GM18507 (cell line): ENCODE data around the gene HIRA.
"Not testable (repeated sequence)": the region's sequence is repeated elsewhere in the genome, so short reads cannot be mapped to it uniquely, and the experiment has no call there.

ENCODE experiments used
- DNase-seq: peaks from one replicate; pipeline ENCODE4 v3.0.0; 2011; ENCODE audit warnings: low read depth; ENCODE audit not compliant: insufficient read length; ENCODE audit errors: extremely low spot score
- FAIRE-seq: peaks from 2 replicates; lab custom pipeline; 2011; peaks lifted over from hg19 to GRCh38; lab: Jason Lieb, UNC

Gene HIRA

DNA sequence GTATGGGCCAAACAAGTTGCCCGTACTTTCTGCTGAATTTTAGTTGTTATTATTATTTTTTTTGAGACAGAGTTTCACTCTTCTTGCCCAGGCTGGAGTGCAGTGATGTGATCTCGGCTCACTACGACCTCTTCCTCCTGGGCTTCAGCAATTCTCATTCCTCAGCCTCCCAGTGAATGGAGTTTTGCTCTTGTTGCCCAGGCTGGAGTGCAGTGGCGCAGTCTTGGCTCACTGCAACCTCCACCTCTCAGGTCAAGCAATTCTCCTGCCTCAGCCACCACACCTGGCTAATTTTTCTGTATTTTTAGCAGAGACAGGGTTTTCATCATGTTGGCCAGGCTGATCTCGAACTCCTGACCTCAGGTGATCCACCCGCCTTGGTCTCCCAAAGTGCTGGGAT, 125.0 kb downstream of the HIRA start:
- not testable (repeated sequence) for DNase-seq, FAIRE-seq

DNA sequence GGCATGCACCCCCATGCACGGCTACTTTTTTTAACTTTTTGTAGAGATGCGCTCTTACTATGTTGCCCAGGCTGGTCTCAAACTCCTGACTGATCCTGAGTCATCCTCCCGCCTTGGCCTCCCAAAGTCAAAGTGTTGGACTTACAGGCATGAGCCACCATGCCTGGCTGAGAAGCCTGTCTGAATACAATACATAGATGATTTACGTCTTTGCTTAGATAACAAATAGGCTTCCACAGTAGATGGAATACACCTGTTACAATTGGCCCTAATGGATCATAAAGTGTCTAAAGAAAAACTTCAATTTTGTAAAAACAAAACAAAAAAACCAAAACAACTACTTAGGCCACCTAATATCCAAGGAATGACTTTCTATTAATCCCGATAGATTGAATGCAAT, 127.0 kb downstream of the HIRA start:
- no peak for DNase-seq
- FAIRE-seq, result no peak

DNA sequence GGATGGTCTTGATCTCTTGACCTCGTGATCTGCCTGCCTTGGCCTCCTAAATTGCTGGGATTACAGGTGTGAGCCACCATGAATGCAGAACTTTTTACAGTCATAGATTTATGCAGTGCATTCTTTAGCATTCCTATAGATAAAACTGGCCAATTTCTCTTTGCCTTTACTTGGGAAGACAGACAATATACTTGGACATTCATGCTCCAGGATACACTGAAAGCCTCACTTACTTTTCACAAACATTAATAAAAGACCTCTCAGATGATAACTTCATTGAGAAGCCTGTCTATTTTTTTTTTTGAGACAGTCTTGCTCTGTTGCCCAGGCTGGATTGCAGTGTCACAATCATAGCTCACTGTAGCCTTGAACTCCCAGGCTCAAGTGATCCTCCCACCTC, 127.7 kb downstream of the HIRA start:
- no peak for DNase-seq
- FAIRE-seq, result no peak

DNA sequence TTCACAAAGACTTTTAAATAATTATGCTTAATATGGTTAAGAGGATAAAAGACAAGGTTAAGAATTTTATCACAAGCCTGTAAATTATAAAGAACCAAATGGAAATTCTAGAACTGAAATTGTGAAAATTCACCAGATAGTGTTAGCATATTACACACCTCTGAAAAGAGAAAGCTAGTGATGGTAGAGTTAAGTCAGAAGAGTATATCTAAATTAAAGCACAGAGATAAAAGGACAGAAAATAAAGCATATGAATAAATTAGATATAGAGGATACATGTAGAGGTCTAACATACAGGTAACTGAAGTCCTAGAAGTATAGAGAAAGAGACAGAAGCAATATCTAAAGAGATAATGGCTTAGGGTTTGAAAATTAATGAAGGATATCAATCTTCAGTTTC, 135.8 kb downstream of the HIRA start:
- FAIRE-seq, result no peak
- DNase-seq, result no peak

DNA sequence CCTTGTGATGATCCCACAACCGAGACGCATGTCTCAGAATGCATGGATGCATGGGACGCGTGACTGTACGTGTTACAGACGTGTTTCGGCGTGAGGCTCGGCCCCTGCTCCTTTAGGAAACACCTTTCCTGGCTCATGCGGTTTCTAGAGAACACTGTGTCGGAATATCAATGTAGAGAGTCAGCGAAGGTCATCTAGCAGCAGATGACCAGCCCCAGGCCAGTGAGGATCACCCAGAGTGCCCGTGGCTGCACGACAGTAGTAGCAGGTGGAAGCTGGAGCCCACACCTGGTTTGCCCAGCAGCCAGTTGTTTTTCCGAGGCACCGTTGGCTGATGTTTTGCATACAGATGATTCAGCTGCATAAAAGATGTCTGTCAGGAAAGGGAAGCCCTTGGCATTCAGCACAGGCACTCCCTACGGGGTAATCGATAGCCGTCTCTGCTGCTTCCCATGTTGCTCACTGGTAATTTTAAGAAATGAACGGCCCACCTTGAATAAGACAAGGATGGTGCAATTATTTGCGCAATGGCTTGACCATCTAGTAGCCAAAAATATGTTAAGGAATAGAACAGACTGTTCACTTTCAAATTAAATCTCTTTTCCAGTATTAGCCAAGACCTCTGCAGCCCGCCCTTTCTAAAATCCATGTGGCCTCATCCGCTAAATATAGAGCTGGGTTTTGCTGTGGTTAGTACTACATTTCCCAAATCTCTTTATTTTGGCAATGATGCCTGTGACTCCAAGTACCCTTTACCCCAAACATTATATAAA, 138.9 kb downstream of the HIRA start:
- FAIRE-seq (no peak), DNase-seq (no peak)

DNA sequence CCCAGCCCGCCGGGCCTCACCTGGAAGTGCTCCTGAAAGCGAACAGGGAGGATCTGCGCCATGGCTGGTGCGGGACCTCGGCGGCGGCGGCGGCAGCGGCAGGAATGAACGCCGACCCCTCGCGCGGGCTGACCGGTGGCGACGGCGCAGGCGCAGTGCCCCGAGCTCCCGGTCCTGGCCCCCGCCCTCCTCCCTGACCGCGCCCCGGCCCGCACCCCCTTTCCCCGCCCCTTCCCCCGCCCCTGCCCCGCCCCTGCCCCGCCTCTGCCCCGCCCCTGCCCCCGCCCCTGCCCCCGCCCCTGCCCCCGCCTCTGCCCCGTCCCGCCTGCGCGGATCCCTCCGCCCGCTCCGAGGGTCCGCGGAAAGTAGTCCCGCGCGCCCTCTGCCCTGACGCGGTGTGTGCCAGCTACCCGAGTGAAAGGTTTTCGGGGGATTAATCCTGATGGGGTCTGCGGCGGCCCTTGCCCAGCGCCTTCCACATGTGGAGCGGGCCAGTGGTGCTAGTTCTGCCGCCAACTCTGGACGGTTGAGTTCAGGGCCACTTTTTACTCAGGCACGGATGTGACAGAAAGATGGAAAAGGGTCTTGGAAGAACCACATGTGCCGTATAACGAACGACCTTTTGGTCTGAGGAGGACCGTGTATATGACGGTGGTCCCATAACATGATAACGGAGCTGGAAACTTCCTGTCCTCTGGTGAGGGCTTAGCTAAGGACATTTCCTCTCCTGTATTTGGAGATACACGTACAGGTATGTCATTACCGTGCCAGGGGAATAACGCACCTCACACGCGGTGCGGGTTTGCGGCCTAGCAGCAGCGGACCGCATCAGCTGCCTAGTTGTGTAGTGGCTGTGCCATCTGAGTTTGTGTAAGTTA, 139.7 kb downstream of the HIRA start, which contains the start of gene CLTCL1:
TSS of gene CLTCL1 (minus strand) at position 140 of the 878 bp plus-strand sequence. CDS start at position 62, 78 bp downstream.
- peak; percentile 98 for DNase-seq
- no peak for FAIRE-seq

DNA sequence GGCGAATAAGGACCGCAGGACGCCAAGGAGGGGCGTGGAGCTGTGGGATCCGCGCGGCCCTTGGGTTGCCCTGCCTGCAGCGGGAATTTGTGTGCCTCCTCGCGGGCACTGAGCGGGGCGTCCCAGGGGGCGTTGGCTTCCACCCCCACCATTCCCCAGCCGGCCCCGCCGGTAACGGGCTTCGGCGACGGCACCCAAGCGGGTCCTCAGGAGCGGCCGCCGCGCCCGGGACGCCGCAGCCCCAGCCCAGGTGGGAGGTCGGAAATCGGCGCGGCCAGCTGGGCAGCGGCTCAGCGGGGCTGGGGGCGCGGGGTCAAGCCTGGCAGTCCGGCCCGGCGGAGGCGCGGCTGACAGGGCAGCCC, 140.3 kb downstream of the HIRA start:
- DNase-seq, result no peak
- no peak for FAIRE-seq

DNA sequence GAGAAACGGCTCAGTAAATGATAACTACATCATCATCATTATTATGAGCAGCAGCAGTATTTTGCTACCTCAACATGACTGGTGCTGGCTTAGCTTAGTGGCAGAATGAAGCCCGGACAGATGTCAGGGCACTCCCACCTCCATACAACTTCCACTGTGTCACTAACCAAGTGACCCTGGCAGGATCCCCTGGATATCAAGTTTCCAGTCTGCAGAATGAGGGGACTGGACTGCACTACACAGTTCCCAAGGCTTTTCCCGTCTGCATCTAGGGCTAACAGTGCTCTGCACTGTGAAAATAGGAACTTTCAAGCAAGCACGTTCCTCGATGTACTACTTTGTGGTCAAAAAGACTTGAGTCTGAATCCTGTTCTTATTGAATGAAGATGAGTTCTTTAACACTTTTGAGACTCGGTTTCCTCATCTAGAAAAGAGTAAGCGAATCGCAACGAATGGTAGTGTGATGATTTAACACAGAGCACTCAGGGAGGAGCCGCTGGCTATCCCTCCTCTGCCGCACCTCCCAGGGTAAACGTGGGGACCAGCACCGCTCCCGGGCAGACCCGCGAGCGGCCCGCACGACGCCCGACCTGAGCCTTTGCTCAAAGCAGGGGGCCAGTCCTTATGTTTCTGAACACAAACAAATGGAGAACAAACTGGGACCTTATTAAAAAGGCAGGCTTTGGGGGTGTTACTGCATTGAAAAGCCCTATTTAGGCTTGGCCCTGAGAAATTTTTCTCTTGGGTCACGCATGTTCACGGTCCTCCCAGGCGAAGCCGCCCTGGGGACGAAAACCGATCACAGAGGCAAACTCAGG, 140.9 kb downstream of the HIRA start:
- DNase-seq, result no peak
- no peak for FAIRE-seq

DNA sequence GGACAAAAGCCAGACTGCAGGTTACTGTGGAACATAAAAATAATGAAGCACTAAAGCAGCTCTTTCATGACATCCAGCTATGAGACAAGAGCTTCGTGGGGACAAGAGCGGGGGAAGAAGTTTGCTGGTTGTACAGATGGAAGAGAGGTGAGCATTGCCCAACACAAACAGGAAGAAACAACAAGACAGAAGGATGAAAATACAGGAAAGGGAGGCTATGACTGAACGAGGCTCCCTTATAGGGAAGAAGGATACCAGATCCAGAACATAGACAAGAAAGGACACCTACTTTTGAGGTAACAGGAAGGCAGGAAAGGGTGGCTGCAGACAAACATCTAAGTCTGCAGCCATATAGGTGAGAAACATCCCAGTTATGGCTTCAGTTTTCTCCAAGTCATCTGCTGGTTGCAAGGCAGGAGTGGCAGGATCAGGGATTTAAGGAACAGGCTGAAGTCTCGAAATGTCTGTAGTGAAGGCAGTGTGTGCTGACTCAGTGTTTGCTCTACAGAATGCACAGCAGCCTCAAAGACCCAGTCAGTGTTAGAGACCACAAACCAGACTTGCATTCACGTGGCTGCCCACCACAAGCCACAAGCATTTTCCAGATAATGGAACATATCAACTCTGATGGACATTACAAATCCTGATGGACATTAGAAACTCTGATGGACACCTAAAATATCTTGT, 141.9 kb downstream of the HIRA start:
- FAIRE-seq (no peak), DNase-seq (no peak)

DNA sequence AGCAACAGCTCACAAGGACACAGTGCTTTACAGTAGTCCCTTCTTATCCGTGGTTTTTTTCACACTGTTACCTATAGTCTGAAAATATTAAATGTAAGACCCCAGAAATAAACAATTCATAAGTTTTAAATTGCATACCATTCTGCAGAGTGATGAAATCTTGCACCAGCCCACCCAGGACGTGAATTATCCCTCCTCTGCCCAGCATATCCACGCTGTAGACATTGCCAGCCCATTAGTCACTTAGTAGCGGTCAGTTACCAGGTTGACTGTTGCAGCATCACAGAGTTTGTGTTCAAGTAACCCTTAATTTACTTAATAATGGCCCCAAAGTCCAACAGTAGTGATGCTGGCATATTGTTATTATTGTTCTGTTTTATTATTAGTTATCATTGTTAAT, 143.6 kb downstream of the HIRA start:
- DNase-seq, result no peak
- no peak for FAIRE-seq

DNA sequence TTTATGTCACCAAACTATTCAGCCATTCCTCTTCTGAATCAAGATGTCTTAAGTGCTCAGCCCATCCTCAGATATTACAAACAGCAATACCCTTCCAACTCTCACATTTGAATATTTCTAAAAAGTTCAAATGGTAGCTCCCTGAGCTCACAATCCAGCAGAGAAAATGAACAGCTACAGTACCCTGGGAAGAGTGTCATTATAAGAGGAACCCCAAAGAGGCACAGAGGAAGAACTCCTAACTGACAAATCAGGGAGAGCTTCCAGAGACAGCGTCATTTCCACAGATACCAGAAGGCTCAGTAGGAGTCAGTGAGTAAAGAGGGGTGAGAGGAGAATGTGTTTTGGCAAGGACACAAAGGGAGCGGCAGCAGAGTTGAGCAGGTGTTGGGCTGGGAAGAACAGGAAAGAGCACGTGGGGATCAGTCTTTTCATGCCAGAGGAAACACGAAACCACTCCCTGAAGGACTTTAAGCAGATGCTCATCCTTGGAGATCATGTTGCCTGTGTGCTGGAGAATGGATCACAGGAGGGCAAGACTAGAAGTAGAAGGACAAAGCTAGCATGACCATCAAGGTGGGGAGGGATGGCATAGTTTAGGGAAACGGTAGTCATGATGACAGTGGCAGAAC, 144.3 kb downstream of the HIRA start:
- FAIRE-seq (no peak), DNase-seq (no peak)

DNA sequence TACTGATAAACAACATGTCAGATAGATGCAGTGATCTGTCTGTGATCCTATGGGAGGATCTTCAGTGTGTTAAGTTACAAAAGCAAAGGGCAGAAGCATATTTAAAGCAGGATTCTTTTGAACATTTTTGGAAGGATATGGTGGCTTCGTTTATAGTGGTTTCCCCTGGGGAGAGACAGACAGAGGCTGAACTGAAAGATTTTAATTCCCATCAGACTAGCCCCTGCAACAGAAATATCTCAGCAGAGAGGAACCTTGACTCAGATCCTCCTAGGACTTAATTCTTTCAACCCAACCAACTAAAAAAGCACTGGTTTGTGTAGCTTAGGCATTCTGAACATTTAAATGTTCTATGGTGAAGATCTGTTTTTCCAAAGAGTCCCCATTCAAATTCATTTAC, 145.7 kb downstream of the HIRA start:
- DNase-seq, result no peak
- no peak for FAIRE-seq
